ENCODE results near the gene CDK14.

CDK14 gene

GRCh38 chr7:90677486-90678404 is 81.6 kb downstream of the CDK14 start:
- no peaks in the 10 kb centered on the region for H3K36me3 ChIP-seq (ENCODE audit: control insufficient read depth, insufficient read depth, low read length)

GRCh38 chr7:90678986-90679385 is 82.9 kb downstream of the CDK14 start:
- Histone ChIP-seq H3K27me3 (ENCODE audit: control insufficient read depth, insufficient read depth, low read length) (no peaks in the 10 kb centered on the region), H3K36me3 (ENCODE audit: control insufficient read depth, insufficient read depth, low read length) (no peaks in the 10 kb centered on the region), H3K4me3 (ENCODE audit: low read length) (no peak overlapping the region), H3K4me1 (ENCODE audit: control insufficient read depth, insufficient read depth, low read length) (peaks cover 3% of the 10 kb centered on the region), H3K9ac (ENCODE audit: low read length) (no peak overlapping the region), H3K27ac (ENCODE audit: low read depth, low read length) (no peak overlapping the region)

More at GRCh38 chr7:90677486-90678404, 81.6 kb downstream of the CDK14 start:
- H3K9ac ChIP-seq (ENCODE audit: low read length) = no peak overlapping the region
- H3K27me3 ChIP-seq (ENCODE audit: control insufficient read depth, insufficient read depth, low read length) = no peaks in the 10 kb centered on the region
- H3K4me3 ChIP-seq (ENCODE audit: low read length) = no peak overlapping the region
- peaks cover 3% of the 10 kb centered on the region for H3K4me1 ChIP-seq (ENCODE audit: control insufficient read depth, insufficient read depth, low read length)
- H3K27ac ChIP-seq (ENCODE audit: low read depth, low read length) = no peak overlapping the region

GRCh38 chr7:90680484-90680883 is 84.4 kb downstream of the CDK14 start:
- H3K4me3 ChIP-seq (ENCODE audit: low read length) = no peak overlapping the region

GRCh38 chr7:90681336-90682022 is 85.4 kb downstream of the CDK14 start:
- no peak overlapping the region for H3K9ac ChIP-seq (ENCODE audit: low read length)
- no peak overlapping the region for H3K4me3 ChIP-seq (ENCODE audit: low read length)
- H3K27me3 ChIP-seq (ENCODE audit: control insufficient read depth, insufficient read depth, low read length) = no peaks in the 10 kb centered on the region
- H3K27ac ChIP-seq (ENCODE audit: low read depth, low read length) = no peak overlapping the region
- H3K36me3 ChIP-seq (ENCODE audit: control insufficient read depth, insufficient read depth, low read length) = no peaks in the 10 kb centered on the region
- peaks cover 3% of the 10 kb centered on the region for H3K4me1 ChIP-seq (ENCODE audit: control insufficient read depth, insufficient read depth, low read length)

More at GRCh38 chr7:90680484-90680883, 84.4 kb downstream of the CDK14 start:
- Histone ChIP-seq H3K36me3 (ENCODE audit: control insufficient read depth, insufficient read depth, low read length) (no peaks in the 10 kb centered on the region), H3K4me1 (ENCODE audit: control insufficient read depth, insufficient read depth, low read length) (peaks cover 3% of the 10 kb centered on the region), H3K9ac (ENCODE audit: low read length) (no peak overlapping the region), H3K27ac (ENCODE audit: low read depth, low read length) (no peak overlapping the region), H3K27me3 (ENCODE audit: control insufficient read depth, insufficient read depth, low read length) (no peaks in the 10 kb centered on the region)

- no peak overlapping the region for H3K4me3 ChIP-seq (ENCODE audit: low read length)
- H3K27me3 ChIP-seq (ENCODE audit: control insufficient read depth, insufficient read depth, low read length) = no peaks in the 10 kb centered on the region
- H3K27ac ChIP-seq (ENCODE audit: low read depth, low read length) = no peak overlapping the region
- no peaks in the 10 kb centered on the region for H3K4me1 ChIP-seq (ENCODE audit: control insufficient read depth, insufficient read depth, low read length)
- H3K9ac ChIP-seq (ENCODE audit: low read length) = no peak overlapping the region
- no peaks in the 10 kb centered on the region for H3K36me3 ChIP-seq (ENCODE audit: control insufficient read depth, insufficient read depth, low read length)
These were observed 90.0 kb downstream of the CDK14 start for GRCh38 chr7:90686146-90686545.

GRCh38 chr7:90688810-90689209 is 92.7 kb downstream of the CDK14 start:
- no peak overlapping the region for H3K27ac ChIP-seq (ENCODE audit: low read depth, low read length)
- H3K27me3 ChIP-seq (ENCODE audit: control insufficient read depth, insufficient read depth, low read length) = no peaks in the 10 kb centered on the region
- no peaks in the 10 kb centered on the region for H3K36me3 ChIP-seq (ENCODE audit: control insufficient read depth, insufficient read depth, low read length)
- H3K4me3 ChIP-seq (ENCODE audit: low read length) = no peak overlapping the region
- no peak overlapping the region for H3K9ac ChIP-seq (ENCODE audit: low read length)
- no peaks in the 10 kb centered on the region for H3K4me1 ChIP-seq (ENCODE audit: control insufficient read depth, insufficient read depth, low read length)

GRCh38 chr7:90689260-90689659 is 93.1 kb downstream of the CDK14 start:
- Histone ChIP-seq H3K36me3 (ENCODE audit: control insufficient read depth, insufficient read depth, low read length) (no peaks in the 10 kb centered on the region), H3K4me3 (ENCODE audit: low read length) (no peak overlapping the region), H3K4me1 (ENCODE audit: control insufficient read depth, insufficient read depth, low read length) (no peaks in the 10 kb centered on the region), H3K27me3 (ENCODE audit: control insufficient read depth, insufficient read depth, low read length) (no peaks in the 10 kb centered on the region), H3K9ac (ENCODE audit: low read length) (no peak overlapping the region), H3K27ac (ENCODE audit: low read depth, low read length) (no peak overlapping the region)

GRCh38 chr7:90690159-90690858 is 94.2 kb downstream of the CDK14 start:
- no peak overlapping the region for H3K27ac ChIP-seq (ENCODE audit: low read depth, low read length)
- no peak overlapping the region for H3K9ac ChIP-seq (ENCODE audit: low read length)
- H3K4me3 ChIP-seq (ENCODE audit: low read length) = no peak overlapping the region
- H3K36me3 ChIP-seq (ENCODE audit: control insufficient read depth, insufficient read depth, low read length) = no peaks in the 10 kb centered on the region
- H3K27me3 ChIP-seq (ENCODE audit: control insufficient read depth, insufficient read depth, low read length) = no peaks in the 10 kb centered on the region
- H3K4me1 ChIP-seq (ENCODE audit: control insufficient read depth, insufficient read depth, low read length) = no peaks in the 10 kb centered on the region

GRCh38 chr7:90692396-90692795 is 96.3 kb downstream of the CDK14 start:
- Histone ChIP-seq H3K27ac (ENCODE audit: low read depth, low read length) (no peak overlapping the region), H3K36me3 (ENCODE audit: control insufficient read depth, insufficient read depth, low read length) (no peaks in the 10 kb centered on the region), H3K9ac (ENCODE audit: low read length) (no peak overlapping the region), H3K4me1 (ENCODE audit: control insufficient read depth, insufficient read depth, low read length) (no peaks in the 10 kb centered on the region), H3K27me3 (ENCODE audit: control insufficient read depth, insufficient read depth, low read length) (no peaks in the 10 kb centered on the region), H3K4me3 (ENCODE audit: low read length) (no peak overlapping the region)

GRCh38 chr7:90692947-90693346 is 96.8 kb downstream of the CDK14 start:
- Histone ChIP-seq H3K36me3 (ENCODE audit: control insufficient read depth, insufficient read depth, low read length) (no peaks in the 10 kb centered on the region), H3K9ac (ENCODE audit: low read length) (no peak overlapping the region), H3K4me1 (ENCODE audit: control insufficient read depth, insufficient read depth, low read length) (no peaks in the 10 kb centered on the region), H3K27ac (ENCODE audit: low read depth, low read length) (no peak overlapping the region), H3K27me3 (ENCODE audit: control insufficient read depth, insufficient read depth, low read length) (no peaks in the 10 kb centered on the region), H3K4me3 (ENCODE audit: low read length) (no peak overlapping the region)

GRCh38 chr7:90693939-90694338 is 97.8 kb downstream of the CDK14 start:
- H3K27me3 ChIP-seq (ENCODE audit: control insufficient read depth, insufficient read depth, low read length) = no peaks in the 10 kb centered on the region
- no peak overlapping the region for H3K27ac ChIP-seq (ENCODE audit: low read depth, low read length)
- no peaks in the 10 kb centered on the region for H3K36me3 ChIP-seq (ENCODE audit: control insufficient read depth, insufficient read depth, low read length)
- no peak overlapping the region for H3K9ac ChIP-seq (ENCODE audit: low read length)
- H3K4me3 ChIP-seq (ENCODE audit: low read length) = no peak overlapping the region
- no peaks in the 10 kb centered on the region for H3K4me1 ChIP-seq (ENCODE audit: control insufficient read depth, insufficient read depth, low read length)

- no peaks in the 10 kb centered on the region for H3K27me3 ChIP-seq (ENCODE audit: control insufficient read depth, insufficient read depth, low read length)
- H3K36me3 ChIP-seq (ENCODE audit: control insufficient read depth, insufficient read depth, low read length) = no peaks in the 10 kb centered on the region
- H3K4me3 ChIP-seq (ENCODE audit: low read length) = no peak overlapping the region
- H3K27ac ChIP-seq (ENCODE audit: low read depth, low read length) = no peak overlapping the region
- no peaks in the 10 kb centered on the region for H3K4me1 ChIP-seq (ENCODE audit: control insufficient read depth, insufficient read depth, low read length)
- no peak overlapping the region for H3K9ac ChIP-seq (ENCODE audit: low read length)
These were observed 102.5 kb downstream of the CDK14 start for GRCh38 chr7:90698616-90699015.
